Stimulated activated CD8-positive, alpha-beta memory T cell treated with anti-CD3 and anti-CD28 coated beads, Interleukin-4, amount 100 ng/mL, for 1 hour (primary cell): Measurements from ENCODE around the gene FUT6.

ENCODE experiments used
- DNase-seq, 2 donors: peaks; one replicate each; pipeline ENCODE4 v3.0.0-alpha.2; 2020; ENCODE audit warnings: low read depth in 2 of 2, low spot score in 1 of 2

Gene FUT6

GRCh38 chr19:5827891-5828660 lies 11.4 kb downstream of the FUT6 start:
- peak; percentile 83 to 94 for DNase-seq

GRCh38 chr19:5827342-5827890 lies 12.1 kb downstream of the FUT6 start:
- DNase-seq: no peak

GRCh38 chr19:5826531-5827341 lies 12.8 kb downstream of the FUT6 start:
- DNase-seq: no peak

- no peak for DNase-seq
These were observed 14.3 kb downstream of the FUT6 start for GRCh38 chr19:5825178-5825577.

GRCh38 chr19:5824751-5825150 lies 14.8 kb downstream of the FUT6 start:
- DNase-seq: no peak

GRCh38 chr19:5823579-5824281 lies 15.8 kb downstream of the FUT6 start:
- no peak for DNase-seq

GRCh38 chr19:5822181-5822844 lies 17.2 kb downstream of the FUT6 start:
- no peak for DNase-seq

GRCh38 chr19:5821521-5822180 lies 17.9 kb downstream of the FUT6 start:
- no peak for DNase-seq

- no peak for DNase-seq
These were observed 18.7 kb downstream of the FUT6 start for GRCh38 chr19:5820785-5821184.

- DNase-seq: no peak
These were observed 20.9 kb downstream of the FUT6 start for GRCh38 chr19:5818594-5818993.

GRCh38 chr19:5817218-5817617 lies 22.3 kb downstream of the FUT6 start:
- DNase-seq: no peak

GRCh38 chr19:5814852-5815246 lies 24.7 kb downstream of the FUT6 start:
- no peak for DNase-seq

- DNase-seq: no peak
These were observed 25.2 kb downstream of the FUT6 start for GRCh38 chr19:5814123-5814851.

GRCh38 chr19:5811117-5811516 lies 28.4 kb downstream of the FUT6 start:
- no peak for DNase-seq

GRCh38 chr19:5809469-5809868 lies 30.0 kb downstream of the FUT6 start:
- DNase-seq: no peak

GRCh38 chr19:5809053-5809452 lies 30.4 kb downstream of the FUT6 start:
- DNase-seq: no peak

GRCh38 chr19:5808120-5808816 lies 31.2 kb downstream of the FUT6 start:
- no peak for DNase-seq

- no peak for DNase-seq
These were observed 32.6 kb downstream of the FUT6 start for GRCh38 chr19:5806905-5807304.

GRCh38 chr19:5806133-5806489 lies 33.4 kb downstream of the FUT6 start:
- DNase-seq: no peak
